ENCODE data around the gene NT5M.

GRCh38 chr17:17391668-17392370 lies 88.6 kb downstream of the NT5M start:
- TF ChIP-seq CTCF (IDR thresholded peaks at IDR 0.05), result no peak
- TF ChIP-seq POLR2A (IDR thresholded peaks at IDR 0.05), result no peak

Data from heart left ventricle (tissue), 13 donors.